HEK293 (cell line): Measurements from ENCODE around the gene TNS3.

ENCODE experiments used
- TCF7L2 ChIP-seq: IDR thresholded peaks from 2 replicates; pipeline ENCODE4 v1.6.1; 2011; ENCODE audit warnings: low read depth, mild to moderate bottlenecking, inconsistent platforms, low read length, moderate library complexity, borderline replicate concordance
- TRIM28 ChIP-seq: IDR thresholded peaks from 2 replicates; pipeline ENCODE4 v1.6.1; 2011; ENCODE audit warnings: low read length, control low read depth, borderline replicate concordance
- YY1 ChIP-seq: fragments of 450-650 bp; formaldehyde crosslinking; IDR thresholded peaks from 2 replicates; pipeline ENCODE4 v1.5.1; 2018; ENCODE audit warnings: missing biosample characterization, missing genetic modification characterization
- ZNF112 ChIP-seq: fragments of 450-650 bp; formaldehyde crosslinking; IDR thresholded peaks from 2 replicates; pipeline ENCODE4 v1.5.0; 2017; ENCODE audit warnings: missing biosample characterization, missing genetic modification characterization
- ZNF146 ChIP-seq: fragments of 450-650 bp; formaldehyde crosslinking; IDR thresholded peaks from 2 replicates; pipeline ENCODE4 v1.5.1; 2016; ENCODE audit warnings: missing biosample characterization, missing genetic modification characterization
- ZNF248 ChIP-seq: fragments of 450-650 bp; formaldehyde crosslinking; IDR thresholded peaks from 2 replicates; pipeline ENCODE4 v1.5.1; 2017; ENCODE audit warnings: missing biosample characterization, missing genetic modification characterization
- ZNF274 ChIP-seq, 2 experiments: fragments of 200-500 bp in 1 of 2; fragments of 450-650 bp in 1 of 2; sonication (Bioruptor generic) in 1 of 2; formaldehyde crosslinking in 1 of 2; IDR thresholded peaks; 2 replicates each; pipeline versions ENCODE4 v1.5.1 to v1.6.1; 2014 to 2016; ENCODE audit warnings: borderline replicate concordance in 1 of 2, inconsistent platforms in 1 of 2, low read length in 1 of 2, missing biosample characterization in 1 of 2, missing genetic modification characterization in 1 of 2
- ZNF341 ChIP-seq: fragments of 450-650 bp; formaldehyde crosslinking; IDR thresholded peaks from 2 replicates; pipeline ENCODE4; 2016; ENCODE audit warnings: low read depth, missing biosample characterization, missing genetic modification characterization
- ZNF623 ChIP-seq: fragments of 450-650 bp; formaldehyde crosslinking; IDR thresholded peaks from 2 replicates; pipeline ENCODE4 v1.5.1; 2016; ENCODE audit warnings: missing biosample characterization, missing genetic modification characterization
- ZNF660 ChIP-seq: fragments of 450-650 bp; IDR thresholded peaks from 2 replicates; pipeline ENCODE4 v1.5.1; 2018; ENCODE audit warnings: missing biosample characterization, mild to moderate bottlenecking, missing genetic modification characterization
- TF ChIP-seq, protein P1 (sequence below): fragments of 450-650 bp; formaldehyde crosslinking; IDR thresholded peaks from 2 replicates; pipeline ENCODE4 v1.5.1; 2016; ENCODE audit warnings: missing biosample characterization, missing genetic modification characterization
- TF ChIP-seq, protein P2 (sequence below): fragments of 450-650 bp; formaldehyde crosslinking; IDR thresholded peaks from 2 replicates; pipeline ENCODE4 v1.5.1; 2016; ENCODE audit warnings: missing biosample characterization, missing genetic modification characterization, low read depth
- TF ChIP-seq, protein P3 (sequence below): fragments of 450-650 bp; formaldehyde crosslinking; IDR thresholded peaks from 2 replicates; pipeline ENCODE4 v1.5.1; 2017; ENCODE audit warnings: missing biosample characterization, missing genetic modification characterization
- TF ChIP-seq, protein P4 (sequence below): fragments of 450-650 bp; formaldehyde crosslinking; IDR thresholded peaks from 2 replicates; pipeline ENCODE4 v1.5.1; 2016; ENCODE audit warnings: missing biosample characterization, missing genetic modification characterization, low read depth

DNA sequence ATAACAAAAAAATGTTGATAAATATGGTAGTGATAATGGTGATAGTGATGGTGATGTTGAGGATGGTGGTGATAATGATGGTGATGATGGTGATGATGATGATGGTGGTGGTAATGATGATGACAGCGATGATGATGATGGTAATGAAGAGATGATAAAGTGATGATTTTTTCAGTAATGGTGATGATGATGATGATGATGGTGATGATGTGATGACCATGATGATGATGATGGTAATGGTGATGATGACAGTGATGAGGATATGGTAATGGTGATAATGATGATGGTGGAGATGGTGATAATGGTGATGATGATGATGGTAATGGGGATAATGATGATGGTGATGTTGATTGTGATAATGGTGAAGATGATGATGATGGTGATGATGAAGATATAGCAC is 321.6 kb downstream of the TNS3 start:
- TF ChIP-seq, protein P1, sequence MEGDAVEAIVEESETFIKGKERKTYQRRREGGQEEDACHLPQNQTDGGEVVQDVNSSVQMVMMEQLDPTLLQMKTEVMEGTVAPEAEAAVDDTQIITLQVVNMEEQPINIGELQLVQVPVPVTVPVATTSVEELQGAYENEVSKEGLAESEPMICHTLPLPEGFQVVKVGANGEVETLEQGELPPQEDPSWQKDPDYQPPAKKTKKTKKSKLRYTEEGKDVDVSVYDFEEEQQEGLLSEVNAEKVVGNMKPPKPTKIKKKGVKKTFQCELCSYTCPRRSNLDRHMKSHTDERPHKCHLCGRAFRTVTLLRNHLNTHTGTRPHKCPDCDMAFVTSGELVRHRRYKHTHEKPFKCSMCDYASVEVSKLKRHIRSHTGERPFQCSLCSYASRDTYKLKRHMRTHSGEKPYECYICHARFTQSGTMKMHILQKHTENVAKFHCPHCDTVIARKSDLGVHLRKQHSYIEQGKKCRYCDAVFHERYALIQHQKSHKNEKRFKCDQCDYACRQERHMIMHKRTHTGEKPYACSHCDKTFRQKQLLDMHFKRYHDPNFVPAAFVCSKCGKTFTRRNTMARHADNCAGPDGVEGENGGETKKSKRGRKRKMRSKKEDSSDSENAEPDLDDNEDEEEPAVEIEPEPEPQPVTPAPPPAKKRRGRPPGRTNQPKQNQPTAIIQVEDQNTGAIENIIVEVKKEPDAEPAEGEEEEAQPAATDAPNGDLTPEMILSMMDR (tag by site-specific recombination): no peak
- TF ChIP-seq TCF7L2 (no peak), YY1 (tag by site-specific recombination) (no peak), ZNF660 (tag by site-specific recombination) (no peak), ZNF146 (tag by site-specific recombination) (no peak), ZNF274 (IDR thresholded peaks at IDR 0.05; ENCODE audit: low read length) (no peak), ZNF274 (tag by site-specific recombination; IDR thresholded peaks at IDR 0.05; ENCODE audit: borderline replicate concordance) (no peak), TRIM28 (no peak), ZNF341 (tag by site-specific recombination) (no peak), ZNF112 (tag by site-specific recombination) (no peak), ZNF248 (tag by site-specific recombination) (no peak), ZNF623 (tag by site-specific recombination) (no peak)
- TF ChIP-seq, protein P2, sequence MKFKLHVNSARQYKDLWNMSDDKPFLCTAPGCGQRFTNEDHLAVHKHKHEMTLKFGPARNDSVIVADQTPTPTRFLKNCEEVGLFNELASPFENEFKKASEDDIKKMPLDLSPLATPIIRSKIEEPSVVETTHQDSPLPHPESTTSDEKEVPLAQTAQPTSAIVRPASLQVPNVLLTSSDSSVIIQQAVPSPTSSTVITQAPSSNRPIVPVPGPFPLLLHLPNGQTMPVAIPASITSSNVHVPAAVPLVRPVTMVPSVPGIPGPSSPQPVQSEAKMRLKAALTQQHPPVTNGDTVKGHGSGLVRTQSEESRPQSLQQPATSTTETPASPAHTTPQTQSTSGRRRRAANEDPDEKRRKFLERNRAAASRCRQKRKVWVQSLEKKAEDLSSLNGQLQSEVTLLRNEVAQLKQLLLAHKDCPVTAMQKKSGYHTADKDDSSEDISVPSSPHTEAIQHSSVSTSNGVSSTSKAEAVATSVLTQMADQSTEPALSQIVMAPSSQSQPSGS (tag by site-specific recombination): peak; percentile 54; the same call in 1 of the 2 replicates
- TF ChIP-seq, protein P3, sequence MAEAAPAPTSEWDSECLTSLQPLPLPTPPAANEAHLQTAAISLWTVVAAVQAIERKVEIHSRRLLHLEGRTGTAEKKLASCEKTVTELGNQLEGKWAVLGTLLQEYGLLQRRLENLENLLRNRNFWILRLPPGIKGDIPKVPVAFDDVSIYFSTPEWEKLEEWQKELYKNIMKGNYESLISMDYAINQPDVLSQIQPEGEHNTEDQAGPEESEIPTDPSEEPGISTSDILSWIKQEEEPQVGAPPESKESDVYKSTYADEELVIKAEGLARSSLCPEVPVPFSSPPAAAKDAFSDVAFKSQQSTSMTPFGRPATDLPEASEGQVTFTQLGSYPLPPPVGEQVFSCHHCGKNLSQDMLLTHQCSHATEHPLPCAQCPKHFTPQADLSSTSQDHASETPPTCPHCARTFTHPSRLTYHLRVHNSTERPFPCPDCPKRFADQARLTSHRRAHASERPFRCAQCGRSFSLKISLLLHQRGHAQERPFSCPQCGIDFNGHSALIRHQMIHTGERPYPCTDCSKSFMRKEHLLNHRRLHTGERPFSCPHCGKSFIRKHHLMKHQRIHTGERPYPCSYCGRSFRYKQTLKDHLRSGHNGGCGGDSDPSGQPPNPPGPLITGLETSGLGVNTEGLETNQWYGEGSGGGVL (tag by site-specific recombination): no peak
- TF ChIP-seq, protein P4, sequence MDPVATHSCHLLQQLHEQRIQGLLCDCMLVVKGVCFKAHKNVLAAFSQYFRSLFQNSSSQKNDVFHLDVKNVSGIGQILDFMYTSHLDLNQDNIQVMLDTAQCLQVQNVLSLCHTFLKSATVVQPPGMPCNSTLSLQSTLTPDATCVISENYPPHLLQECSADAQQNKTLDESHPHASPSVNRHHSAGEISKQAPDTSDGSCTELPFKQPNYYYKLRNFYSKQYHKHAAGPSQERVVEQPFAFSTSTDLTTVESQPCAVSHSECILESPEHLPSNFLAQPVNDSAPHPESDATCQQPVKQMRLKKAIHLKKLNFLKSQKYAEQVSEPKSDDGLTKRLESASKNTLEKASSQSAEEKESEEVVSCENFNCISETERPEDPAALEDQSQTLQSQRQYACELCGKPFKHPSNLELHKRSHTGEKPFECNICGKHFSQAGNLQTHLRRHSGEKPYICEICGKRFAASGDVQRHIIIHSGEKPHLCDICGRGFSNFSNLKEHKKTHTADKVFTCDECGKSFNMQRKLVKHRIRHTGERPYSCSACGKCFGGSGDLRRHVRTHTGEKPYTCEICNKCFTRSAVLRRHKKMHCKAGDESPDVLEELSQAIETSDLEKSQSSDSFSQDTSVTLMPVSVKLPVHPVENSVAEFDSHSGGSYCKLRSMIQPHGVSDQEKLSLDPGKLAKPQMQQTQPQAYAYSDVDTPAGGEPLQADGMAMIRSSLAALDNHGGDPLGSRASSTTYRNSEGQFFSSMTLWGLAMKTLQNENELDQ (tag by site-specific recombination): no peak
